Measurements from ENCODE around the gene BAZ2B. TPM values are rescaled to one million over a fixed set of nuclear protein-coding genes. Genes with fewer than 3 reads are reported as not detected.

Gene BAZ2B
- total and polyA plus RNA-seq, 2 of the 13 experiments (the other 11 are each of a cell fraction or from before 2014, with no cell fraction given) = 14.0 to 15.1 TPM

DNA sequence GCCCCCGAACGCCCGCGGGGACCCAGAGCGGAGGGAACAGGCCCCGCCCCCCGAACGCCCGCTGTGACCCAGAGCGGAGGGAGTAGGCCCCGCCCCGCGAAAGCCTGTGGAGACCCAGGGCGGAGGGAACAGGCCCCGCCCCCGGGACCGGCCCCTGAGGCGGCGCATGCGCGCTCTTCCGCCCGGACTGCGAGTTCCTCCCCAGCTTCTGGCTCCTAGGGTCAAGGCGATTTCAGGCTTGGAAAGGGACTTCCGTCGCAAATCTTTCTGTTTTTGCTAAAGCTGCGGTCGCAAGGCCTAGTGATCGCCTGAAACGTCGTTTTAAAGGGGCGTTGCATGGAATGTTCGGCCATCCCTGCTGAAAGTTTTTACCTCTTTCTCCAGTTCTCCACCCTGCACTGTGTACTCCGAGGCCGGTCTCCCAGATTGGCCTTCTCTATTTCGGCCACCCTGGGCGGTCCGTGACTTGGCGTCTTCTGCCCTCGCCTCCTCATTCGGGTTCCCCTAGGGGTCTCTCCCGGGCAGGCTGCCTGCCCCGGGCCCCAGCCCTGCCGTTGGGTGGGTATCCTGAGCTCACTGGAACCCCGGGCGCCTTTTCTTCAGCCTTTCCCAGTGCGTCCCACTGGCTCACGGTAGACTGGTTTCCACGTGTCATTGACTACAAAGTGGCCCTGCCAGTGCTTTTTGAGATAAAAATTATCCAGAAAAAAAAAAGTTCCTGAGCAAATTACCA is 329.5 kb downstream of the BAZ2B start (continued):
- TF ChIP-seq, protein P1, sequence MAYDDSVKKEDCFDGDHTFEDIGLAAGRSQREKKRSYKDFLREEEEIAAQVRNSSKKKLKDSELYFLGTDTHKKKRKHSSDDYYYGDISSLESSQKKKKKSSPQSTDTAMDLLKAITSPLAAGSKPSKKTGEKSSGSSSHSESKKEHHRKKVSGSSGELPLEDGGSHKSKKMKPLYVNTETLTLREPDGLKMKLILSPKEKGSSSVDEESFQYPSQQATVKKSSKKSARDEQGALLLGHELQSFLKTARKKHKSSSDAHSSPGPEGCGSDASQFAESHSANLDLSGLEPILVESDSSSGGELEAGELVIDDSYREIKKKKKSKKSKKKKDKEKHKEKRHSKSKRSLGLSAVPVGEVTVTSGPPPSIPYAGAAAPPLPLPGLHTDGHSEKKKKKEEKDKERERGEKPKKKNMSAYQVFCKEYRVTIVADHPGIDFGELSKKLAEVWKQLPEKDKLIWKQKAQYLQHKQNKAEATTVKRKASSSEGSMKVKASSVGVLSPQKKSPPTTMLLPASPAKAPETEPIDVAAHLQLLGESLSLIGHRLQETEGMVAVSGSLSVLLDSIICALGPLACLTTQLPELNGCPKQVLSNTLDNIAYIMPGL (CRISPR knock-in tag; IDR thresholded peaks at IDR 0.05; ENCODE audit: borderline replicate concordance in 1 of 2, low read depth in 1 of 2) = peak in 1 of 2 experiments; percentile 55; a peak in 2 of 4 replicates
- no peak for TF ChIP-seq NONO (IDR thresholded peaks at IDR 0.05)
- no peak for TF ChIP-seq NONO (CRISPR knock-in tag; conservative IDR thresholded peaks at IDR 0.05)
- TF ChIP-seq, protein P2, sequence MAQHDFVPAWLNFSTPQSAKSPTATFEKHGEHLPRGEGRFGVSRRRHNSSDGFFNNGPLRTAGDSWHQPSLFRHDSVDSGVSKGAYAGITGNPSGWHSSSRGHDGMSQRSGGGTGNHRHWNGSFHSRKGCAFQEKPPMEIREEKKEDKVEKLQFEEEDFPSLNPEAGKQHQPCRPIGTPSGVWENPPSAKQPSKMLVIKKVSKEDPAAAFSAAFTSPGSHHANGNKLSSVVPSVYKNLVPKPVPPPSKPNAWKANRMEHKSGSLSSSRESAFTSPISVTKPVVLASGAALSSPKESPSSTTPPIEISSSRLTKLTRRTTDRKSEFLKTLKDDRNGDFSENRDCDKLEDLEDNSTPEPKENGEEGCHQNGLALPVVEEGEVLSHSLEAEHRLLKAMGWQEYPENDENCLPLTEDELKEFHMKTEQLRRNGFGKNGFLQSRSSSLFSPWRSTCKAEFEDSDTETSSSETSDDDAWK (CRISPR knock-in tag; IDR thresholded peaks at IDR 0.05) = no peak
- no peak for TF ChIP-seq SETDB1 (CRISPR knock-in tag; IDR thresholded peaks at IDR 0.05; ENCODE audit: borderline replicate concordance)
- 0 out of 2 replicates have a peak, but pooled peaks have one; percentile 30 for TF ChIP-seq ZNF816 (CRISPR knock-in tag; IDR thresholded peaks at IDR 0.05; ENCODE audit: borderline replicate concordance)
- TF ChIP-seq, protein P3, sequence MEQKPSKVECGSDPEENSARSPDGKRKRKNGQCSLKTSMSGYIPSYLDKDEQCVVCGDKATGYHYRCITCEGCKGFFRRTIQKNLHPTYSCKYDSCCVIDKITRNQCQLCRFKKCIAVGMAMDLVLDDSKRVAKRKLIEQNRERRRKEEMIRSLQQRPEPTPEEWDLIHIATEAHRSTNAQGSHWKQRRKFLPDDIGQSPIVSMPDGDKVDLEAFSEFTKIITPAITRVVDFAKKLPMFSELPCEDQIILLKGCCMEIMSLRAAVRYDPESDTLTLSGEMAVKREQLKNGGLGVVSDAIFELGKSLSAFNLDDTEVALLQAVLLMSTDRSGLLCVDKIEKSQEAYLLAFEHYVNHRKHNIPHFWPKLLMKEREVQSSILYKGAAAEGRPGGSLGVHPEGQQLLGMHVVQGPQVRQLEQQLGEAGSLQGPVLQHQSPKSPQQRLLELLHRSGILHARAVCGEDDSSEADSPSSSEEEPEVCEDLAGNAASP (CRISPR knock-in tag; IDR thresholded peaks at IDR 0.05; ENCODE audit: borderline replicate concordance) = 0 out of 2 replicates have a peak, but pooled peaks have one; percentile 30
- TF ChIP-seq, protein P4, sequence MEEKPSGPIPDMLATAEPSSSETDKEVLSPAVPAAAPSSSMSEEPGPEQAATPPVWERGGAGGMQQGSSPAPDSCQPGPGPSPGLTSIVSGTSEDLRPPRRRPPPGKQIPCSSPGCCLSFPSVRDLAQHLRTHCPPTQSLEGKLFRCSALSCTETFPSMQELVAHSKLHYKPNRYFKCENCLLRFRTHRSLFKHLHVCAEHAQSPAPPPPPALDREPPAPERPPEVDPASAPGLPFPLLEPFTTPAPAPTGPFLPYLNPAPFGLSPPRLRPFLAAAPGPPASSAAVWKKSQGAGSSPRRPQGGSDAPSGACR (CRISPR knock-in tag; IDR thresholded peaks at IDR 0.05) = no peak
- no peak for TF ChIP-seq ARNTL (CRISPR knock-in tag; IDR thresholded peaks at IDR 0.05)
- peak; percentile 88 for TF ChIP-seq ZMAT3 (CRISPR knock-in tag; conservative IDR thresholded peaks at IDR 0.05)
- TF ChIP-seq, protein P5, sequence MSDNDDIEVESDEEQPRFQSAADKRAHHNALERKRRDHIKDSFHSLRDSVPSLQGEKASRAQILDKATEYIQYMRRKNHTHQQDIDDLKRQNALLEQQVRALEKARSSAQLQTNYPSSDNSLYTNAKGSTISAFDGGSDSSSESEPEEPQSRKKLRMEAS (IDR thresholded peaks at IDR 0.05) = peak; percentile 85
- TF ChIP-seq FOXK1 (CRISPR knock-in tag; IDR thresholded peaks at IDR 0.05; ENCODE audit: borderline replicate concordance, low read depth) = peak; percentile 27; the same call in 1 of the 2 replicates
- no peak for TF ChIP-seq PHB2 (IDR thresholded peaks at IDR 0.05; ENCODE audit: partially characterized antibody)
- TF ChIP-seq, protein P6, sequence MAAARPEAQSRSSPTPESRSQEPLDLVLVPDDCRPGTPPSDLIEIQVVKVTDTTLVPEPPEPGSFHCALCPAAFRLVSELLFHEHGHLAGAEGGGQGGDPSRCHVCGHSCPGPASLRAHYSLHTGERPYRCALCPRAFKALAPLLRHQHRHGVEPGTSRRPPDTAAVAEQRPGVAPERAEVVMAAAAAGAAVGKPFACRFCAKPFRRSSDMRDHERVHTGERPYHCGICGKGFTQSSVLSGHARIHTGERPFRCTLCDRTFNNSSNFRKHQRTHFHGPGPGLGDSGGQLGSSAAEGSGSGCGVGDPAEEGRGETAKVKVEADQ (CRISPR knock-in tag; IDR thresholded peaks at IDR 0.05; ENCODE audit: borderline replicate concordance) = no peak
- TF ChIP-seq, protein P7, sequence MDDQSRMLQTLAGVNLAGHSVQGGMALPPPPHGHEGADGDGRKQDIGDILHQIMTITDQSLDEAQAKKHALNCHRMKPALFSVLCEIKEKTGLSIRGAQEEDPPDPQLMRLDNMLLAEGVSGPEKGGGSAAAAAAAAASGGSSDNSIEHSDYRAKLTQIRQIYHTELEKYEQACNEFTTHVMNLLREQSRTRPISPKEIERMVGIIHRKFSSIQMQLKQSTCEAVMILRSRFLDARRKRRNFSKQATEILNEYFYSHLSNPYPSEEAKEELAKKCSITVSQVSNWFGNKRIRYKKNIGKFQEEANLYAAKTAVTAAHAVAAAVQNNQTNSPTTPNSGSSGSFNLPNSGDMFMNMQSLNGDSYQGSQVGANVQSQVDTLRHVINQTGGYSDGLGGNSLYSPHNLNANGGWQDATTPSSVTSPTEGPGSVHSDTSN (CRISPR knock-in tag; IDR thresholded peaks at IDR 0.05; ENCODE audit: borderline replicate concordance) = no peak
- no peak for TF ChIP-seq ZNF619 (CRISPR knock-in tag; IDR thresholded peaks at IDR 0.05)
- TF ChIP-seq HOXA3 (CRISPR knock-in tag; IDR thresholded peaks at IDR 0.05) = no peak; the same call in 1 of the 2 replicates
- peak; percentile 30; the same call in 1 of the 2 replicates for TF ChIP-seq MYC (CRISPR knock-in tag; IDR thresholded peaks at IDR 0.05; ENCODE audit: borderline replicate concordance)
- TF ChIP-seq HMG20B (CRISPR knock-in tag; conservative IDR thresholded peaks at IDR 0.05) = 0 out of 2 replicates have a peak, but pooled peaks have one; percentile 20
- TF ChIP-seq KLF13 (CRISPR knock-in tag; IDR thresholded peaks at IDR 0.05) = no peak
